PC-9 (cell line): ENCODE results near the gene UTY. TPM values are rescaled to one million over a fixed set of nuclear protein-coding genes. Genes with fewer than 3 reads are reported as not detected.

Experiments used
- BruUV-seq: library from RNA; stranded (reverse); fragments of 400-500 nt; replicated peaks from 2 replicates; lab custom pipeline; 2021; lab: Mats Ljungman, UMichigan
- CTCF ChIA-PET: fragments of 300-600 bp; sonication (Branson Sonifier 250); formaldehyde crosslinking; loops from one replicate; lab custom pipeline; 2022; ENCODE audit warnings: antibody characterized with exemption; lab: Charles Lee
- POLR2A ChIA-PET: fragments of 300-600 bp; sonication (Branson Sonifier 250); formaldehyde crosslinking; loops from one replicate; lab custom pipeline; 2022; ENCODE audit warnings: antibody characterized with exemption; ENCODE audit not compliant: unreplicated experiment; lab: Charles Lee
- DNase-seq, 2 experiments: peaks; one replicate each; pipeline versions ENCODE4 v3.0.0 to v3.0.0-alpha.2; 2015 to 2022; ENCODE audit warnings: mixed read lengths in 1 of 2
- H2AFZ ChIP-seq: fragments of 200-600 bp; sonication (generic); 2 replicates; pipeline ENCODE4 v1.8.1; 2017; ENCODE audit warnings: antibody characterized with exemption
- H3F3A ChIP-seq: fragments of 200-600 bp; sonication (generic); 2 replicates; pipeline ENCODE4 v1.8.1; 2017; ENCODE audit warnings: antibody characterized with exemption, mild to moderate bottlenecking, low read depth; ENCODE audit not compliant: insufficient read depth
- H3K27ac ChIP-seq: fragments of 200-600 bp; sonication (generic); 2 replicates; pipeline ENCODE4 v1.6.1; 2016; ENCODE audit warnings: mixed run types
- H3K27me3 ChIP-seq: fragments of 200-600 bp; sonication (generic); 2 replicates; pipeline ENCODE4 v1.6.1; 2016; ENCODE audit warnings: low read depth, mixed run types; ENCODE audit not compliant: insufficient read depth
- H3K36me3 ChIP-seq: fragments of 200-600 bp; sonication (generic); 2 replicates; pipeline ENCODE4 v1.6.1; 2016; ENCODE audit warnings: low read depth, mixed run types
- H3K4me1 ChIP-seq: fragments of 200-600 bp; sonication (generic); replicated peaks from 2 replicates; pipeline ENCODE4 v1.6.1; 2016; ENCODE audit warnings: mixed run types; ENCODE audit not compliant: insufficient read depth
- H3K4me2 ChIP-seq: fragments of 200-600 bp; sonication (generic); 2 replicates; pipeline ENCODE4 v1.6.1; 2017; ENCODE audit warnings: mixed run types
- H3K4me3 ChIP-seq: fragments of 200-600 bp; sonication (generic); 2 replicates; pipeline ENCODE4 v1.6.1; 2016; ENCODE audit warnings: mixed run types
- H3K79me2 ChIP-seq: fragments of 200-600 bp; sonication (generic); 2 replicates; pipeline ENCODE4 v1.6.1; 2017; ENCODE audit warnings: low read depth, mixed run types
- H3K9me2 ChIP-seq: fragments of 200-600 bp; sonication (generic); 2 replicates; pipeline ENCODE4 v1.8.1; 2017; ENCODE audit warnings: mild to moderate bottlenecking; ENCODE audit not compliant: insufficient read depth
- H3K9me3 ChIP-seq: fragments of 200-600 bp; sonication (generic); 2 replicates; pipeline ENCODE4 v1.8.1; 2016; ENCODE audit warnings: low read depth; ENCODE audit not compliant: insufficient read depth
- H4K20me1 ChIP-seq: fragments of 200-600 bp; sonication (generic); 2 replicates; pipeline ENCODE4 v1.8.1; 2017; ENCODE audit not compliant: insufficient read depth
- CTCF ChIP-seq: fragments of 200-600 bp; sonication (generic); conservative IDR thresholded peaks from 2 replicates; pipeline ENCODE4 v1.6.1; 2017; ENCODE audit warnings: mixed run types, antibody characterized with exemption, mild to moderate bottlenecking, moderate library complexity
- EZH2 ChIP-seq: fragments of 200-600 bp; sonication (generic); IDR thresholded peaks from 2 replicates; pipeline ENCODE4 v1.8.0; 2017; ENCODE audit warnings: antibody characterized with exemption, low read depth
- intact Hi-C: fragments of 100-400 bp; cut with micrococcal nuclease; formaldehyde crosslinking; loops from one replicate; pipeline ENCODE4 v1.10.0; 2022; ENCODE audit not compliant: unreplicated experiment
- total RNA-seq: library from RNA; stranded (reverse); gene quantifications from 2 replicates; pipeline ENCODE4 v1.2.3, GENCODE V29; 2021

UTY gene
- total RNA-seq, 1 experiment from 2014 or later = not detected

GRCh38 chrY:13345549-13345948, 134.3 kb downstream of the UTY start:
- Histone ChIP-seq H3K4me1 (no peaks in the 10 kb centered on the region), H3F3A (no peaks in the 10 kb centered on the region), H4K20me1 (no peaks in the 10 kb centered on the region), H3K9me3 (no peaks in the 10 kb centered on the region), H3K4me2 (no peak overlapping the region), H3K4me3 (no peak overlapping the region), H3K79me2 (no peaks in the 10 kb centered on the region), H3K27me3 (no peaks in the 10 kb centered on the region), H3K9me2 (no peaks in the 10 kb centered on the region), H2AFZ (no peak overlapping the region), H3K36me3 (no peaks in the 10 kb centered on the region), H3K27ac (no peak overlapping the region)
- intact Hi-C loops = no loop called here
- no TSS peak for BruUV-seq
- TF ChIP-seq EZH2 = no peak
- TF ChIP-seq CTCF = no peak
- POLR2A ChIA-PET = no interaction called here
- no peak for DNase-seq
- CTCF ChIA-PET = no interaction called here

GRCh38 chrY:13343307-13343946, 136.4 kb downstream of the UTY start:
- Histone ChIP-seq H3K27me3 (no peaks in the 10 kb centered on the region), H3K4me3 (no peak overlapping the region), H3K4me2 (no peak overlapping the region), H2AFZ (no peak overlapping the region), H3K4me1 (no peaks in the 10 kb centered on the region), H3K36me3 (no peaks in the 10 kb centered on the region), H3K79me2 (no peaks in the 10 kb centered on the region), H4K20me1 (no peaks in the 10 kb centered on the region), H3F3A (no peaks in the 10 kb centered on the region), H3K27ac (no peak overlapping the region), H3K9me3 (no peaks in the 10 kb centered on the region), H3K9me2 (no peaks in the 10 kb centered on the region)
- BruUV-seq = no TSS peak
- POLR2A ChIA-PET = no interaction called here
- DNase-seq = no peak
- no peak for TF ChIP-seq CTCF
- no peak for TF ChIP-seq EZH2
- CTCF ChIA-PET = no interaction called here
- intact Hi-C loops = no loop called here

- Histone ChIP-seq H3K4me3 (no peak overlapping the region), H3F3A (no peaks in the 10 kb centered on the region), H3K27ac (no peak overlapping the region), H3K79me2 (no peaks in the 10 kb centered on the region), H3K36me3 (no peaks in the 10 kb centered on the region), H3K4me2 (no peak overlapping the region), H3K9me3 (no peaks in the 10 kb centered on the region), H3K4me1 (no peaks in the 10 kb centered on the region), H3K27me3 (no peaks in the 10 kb centered on the region), H4K20me1 (no peaks in the 10 kb centered on the region), H3K9me2 (no peaks in the 10 kb centered on the region), H2AFZ (no peak overlapping the region)
- TF ChIP-seq CTCF (no peak), EZH2 (no peak)
- no peak for DNase-seq
- BruUV-seq = no TSS peak
- CTCF ChIA-PET = no interaction called here
- intact Hi-C loops = no loop called here
- POLR2A ChIA-PET = no interaction called here
Observed at GRCh38 chrY:13339939-13340338, 139.9 kb downstream of the UTY start.
